ENCODE data around the gene AASDH.

- no peak for TF ChIP-seq CTCF (IDR thresholded peaks at IDR 0.05)
- no peak for TF ChIP-seq EZH2 (IDR thresholded peaks at IDR 0.05; ENCODE audit: borderline replicate concordance, insufficient read depth, low read depth, low read length, poor library complexity, severe bottlenecking)
These were observed 16.9 kb downstream of the AASDH start for GRCh38 chr4:56370377-56370776.

Data from B cell (primary cell).